Raji (cell line): ENCODE measurements around the gene CSTA.

Experiments
- POLR2A ChIP-seq: IDR thresholded peaks from 2 replicates; pipeline ENCODE4 v1.6.1; 2011; ENCODE audit warnings: low read depth, low read length, control low read depth; ENCODE audit not compliant: insufficient read depth

The CSTA gene

GRCh38 chr3:122314228-122314876, 10.7 kb upstream of the CSTA start:
- TF ChIP-seq POLR2A, result no peak

DNA sequence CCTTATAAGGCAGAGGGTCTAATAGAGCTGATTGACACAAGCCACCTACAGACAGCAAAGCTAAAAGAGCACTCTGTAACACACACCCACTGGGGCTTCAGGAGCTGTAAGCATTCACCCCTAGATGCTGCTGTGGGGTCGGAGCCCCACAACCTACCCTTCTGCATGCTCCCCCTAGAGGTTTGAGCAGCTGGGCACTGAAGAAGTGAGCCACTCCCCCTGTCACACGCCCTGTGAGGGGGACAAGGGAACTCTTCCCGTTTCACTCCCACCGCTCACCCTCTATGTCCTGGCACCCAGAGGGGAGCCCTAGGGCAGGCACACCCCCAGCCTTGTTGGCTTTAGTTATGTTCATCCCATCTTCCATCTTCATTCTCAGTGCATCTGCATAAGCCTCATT, 9.4 kb upstream of the CSTA start:
- TF ChIP-seq POLR2A, result no peak

DNA sequence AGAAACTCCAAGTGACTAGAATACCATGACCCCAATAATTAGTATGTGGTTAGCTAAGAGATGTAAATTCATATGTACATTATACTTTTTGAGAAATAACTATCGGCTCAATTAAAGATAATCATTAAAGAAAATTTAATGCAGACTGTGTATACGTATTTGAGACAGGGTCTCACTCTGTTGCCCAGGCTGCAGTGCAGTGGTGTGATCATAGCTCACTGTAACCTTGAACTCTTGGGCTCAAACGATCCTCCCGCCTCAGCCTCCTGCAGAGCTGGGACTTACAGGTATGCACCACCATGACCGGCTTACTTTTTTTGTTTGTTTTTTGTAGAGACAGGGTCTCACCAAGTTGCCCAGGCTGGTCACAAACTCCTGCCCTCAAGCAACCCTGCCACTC, 8.7 kb upstream of the CSTA start:
- TF ChIP-seq POLR2A, result no peak

DNA sequence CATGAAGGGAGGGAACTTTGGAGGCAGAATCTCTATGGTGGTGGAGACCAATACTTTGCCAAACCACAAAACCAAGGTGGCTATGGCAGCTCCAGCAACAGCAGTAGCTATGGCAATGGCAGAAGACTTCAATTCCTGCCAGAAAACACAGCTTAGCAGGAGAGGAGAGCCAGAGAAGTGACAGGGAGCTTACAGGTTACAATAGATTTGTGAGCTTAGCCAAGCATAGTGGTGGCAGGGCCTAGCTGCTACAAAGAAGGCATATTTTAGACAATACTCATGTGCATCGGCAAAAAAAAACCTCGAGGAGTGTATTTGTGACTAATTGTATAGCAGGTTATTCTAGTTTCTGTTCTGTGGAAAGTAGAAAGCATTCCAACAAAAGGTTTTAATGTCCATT, 6.4 kb upstream of the CSTA start:
- TF ChIP-seq POLR2A, result no peak

DNA sequence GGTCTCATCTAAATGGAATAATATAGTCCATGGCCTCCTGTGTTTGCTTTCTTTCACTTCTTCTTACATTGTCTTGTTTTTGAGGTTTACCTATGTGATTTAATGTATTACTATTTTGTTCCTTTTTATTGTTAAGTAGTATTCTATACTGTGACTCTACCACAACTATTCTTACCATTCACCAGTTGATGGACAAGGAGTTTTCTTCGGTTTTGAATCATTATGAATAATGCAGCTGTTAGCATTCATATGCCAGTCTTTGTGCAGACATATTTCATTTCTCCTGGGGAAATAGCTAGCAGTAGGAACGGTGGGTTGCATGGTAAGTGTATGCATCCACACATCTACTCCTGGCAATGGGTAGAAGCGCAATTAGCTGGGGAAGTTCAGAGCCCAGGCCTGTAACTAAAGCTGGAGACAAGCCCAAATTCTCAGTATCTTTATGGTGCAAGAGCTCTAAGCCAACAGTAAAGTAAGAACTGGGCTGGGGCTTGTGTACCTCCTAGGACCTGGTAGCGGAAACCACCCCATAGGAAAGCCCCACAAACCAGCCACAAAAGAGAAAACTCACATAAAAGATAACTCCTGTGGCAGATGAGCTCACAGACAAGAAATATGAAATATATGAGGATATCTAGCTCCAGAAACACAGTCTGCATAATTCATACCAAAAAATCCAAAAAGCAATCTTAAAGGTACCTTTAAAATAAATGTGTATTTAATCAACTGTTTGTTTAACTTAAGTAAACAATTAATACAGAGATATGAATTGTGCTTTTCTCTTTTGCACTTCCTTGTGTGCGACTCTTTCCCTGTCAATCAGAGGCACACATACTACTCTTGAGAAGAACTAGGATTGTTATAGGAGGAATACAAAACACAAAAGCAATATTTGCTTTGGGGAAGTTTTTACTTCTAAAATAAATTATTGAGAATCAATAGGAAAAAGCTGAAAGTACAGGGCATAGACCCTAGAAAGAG, 2.7 kb upstream of the CSTA start:
- no peak for TF ChIP-seq POLR2A

- TF ChIP-seq POLR2A, result no peak
These were observed 721 bp downstream of the CSTA start for GRCh38 chr3:122325769-122326168.

- TF ChIP-seq POLR2A, result no peak
These were observed 6.8 kb downstream of the CSTA start for GRCh38 chr3:122331886-122332285.

- TF ChIP-seq POLR2A, result no peak
These were observed 7.5 kb downstream of the CSTA start for GRCh38 chr3:122332551-122332950.

GRCh38 chr3:122342803-122343202, 17.8 kb downstream of the CSTA start:
- no peak for TF ChIP-seq POLR2A

- TF ChIP-seq POLR2A, result no peak
These were observed 18.6 kb downstream of the CSTA start for GRCh38 chr3:122343654-122344053.

DNA sequence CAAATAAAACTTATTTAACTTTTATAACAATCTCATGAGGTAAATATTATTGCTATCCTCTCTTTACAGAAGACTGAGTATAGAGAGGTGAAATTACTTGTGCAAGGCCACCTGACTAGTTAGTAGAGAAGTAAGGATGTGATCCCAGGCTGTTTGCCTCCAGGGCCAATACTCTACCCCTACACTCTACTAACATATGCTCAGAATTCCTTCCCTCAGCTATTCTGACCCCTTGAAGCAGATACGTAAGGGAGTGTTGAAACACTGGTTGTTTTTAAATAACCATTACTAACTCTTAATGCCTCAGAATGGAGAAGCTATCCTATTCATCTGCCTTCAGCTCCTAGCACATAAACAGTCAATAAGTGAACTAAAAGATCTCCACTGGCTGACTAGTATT, 24.1 kb downstream of the CSTA start:
- TF ChIP-seq POLR2A, result no peak

DNA sequence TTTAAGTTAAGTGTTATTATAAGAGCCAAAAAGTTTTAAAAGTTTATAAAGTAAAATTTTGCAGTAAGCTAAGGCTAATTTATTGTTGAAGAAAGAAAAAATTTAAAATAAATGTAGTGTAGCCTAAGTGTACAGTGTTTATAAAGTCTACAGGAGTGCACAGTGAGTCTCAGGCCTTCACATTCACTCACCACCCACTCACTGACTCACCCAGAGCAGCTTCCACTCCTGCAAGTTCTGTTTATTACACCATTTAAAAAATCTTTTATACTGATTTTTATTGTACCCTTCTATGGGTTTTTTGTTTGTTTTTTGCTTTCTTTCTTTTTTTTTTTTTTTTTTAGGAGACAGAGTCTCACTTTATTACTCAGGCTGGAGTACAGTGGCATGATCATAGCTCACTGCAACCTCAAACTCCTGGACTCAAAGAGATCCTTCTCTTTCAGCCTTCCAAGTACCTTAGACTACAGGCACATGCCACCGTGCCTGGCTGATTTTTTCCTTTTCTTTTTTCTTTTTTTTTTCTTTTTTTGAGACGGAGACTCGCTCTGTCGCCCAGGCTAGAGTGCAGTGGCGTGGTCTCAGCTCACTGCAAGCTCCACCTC, 25.9 kb downstream of the CSTA start:
- no peak for TF ChIP-seq POLR2A

- TF ChIP-seq POLR2A, result no peak
These were observed 26.6 kb downstream of the CSTA start for GRCh38 chr3:122351612-122352011.

GRCh38 chr3:122353215-122353614, 28.2 kb downstream of the CSTA start:
- no peak for TF ChIP-seq POLR2A

DNA sequence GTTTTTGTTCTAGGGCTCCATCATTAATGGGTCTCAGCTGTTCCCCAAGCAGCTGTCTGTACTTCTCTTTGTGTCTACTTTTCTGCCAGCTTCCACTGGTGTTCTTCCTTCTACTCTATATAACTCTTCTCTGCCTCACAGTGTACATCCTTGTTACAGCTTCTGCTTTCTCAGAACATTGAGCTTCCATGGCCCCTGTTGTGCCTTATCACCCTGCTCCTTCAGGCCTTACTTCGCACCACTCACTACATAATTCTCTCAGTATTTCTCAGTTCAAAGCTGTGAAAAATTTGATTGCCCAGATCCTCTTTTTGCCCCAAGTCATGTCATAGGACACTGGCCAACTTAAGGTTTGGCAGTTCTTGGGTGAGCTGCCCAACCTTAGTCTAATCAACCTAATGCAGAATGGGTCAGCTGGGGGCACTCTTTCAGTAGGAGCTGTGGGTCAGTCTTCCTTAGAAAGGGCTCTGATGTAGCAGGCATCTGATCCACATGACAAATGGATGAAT, 28.9 kb downstream of the CSTA start:
- TF ChIP-seq POLR2A, result no peak

GRCh38 chr3:122355612-122356011, 30.6 kb downstream of the CSTA start:
- no peak for TF ChIP-seq POLR2A

DNA sequence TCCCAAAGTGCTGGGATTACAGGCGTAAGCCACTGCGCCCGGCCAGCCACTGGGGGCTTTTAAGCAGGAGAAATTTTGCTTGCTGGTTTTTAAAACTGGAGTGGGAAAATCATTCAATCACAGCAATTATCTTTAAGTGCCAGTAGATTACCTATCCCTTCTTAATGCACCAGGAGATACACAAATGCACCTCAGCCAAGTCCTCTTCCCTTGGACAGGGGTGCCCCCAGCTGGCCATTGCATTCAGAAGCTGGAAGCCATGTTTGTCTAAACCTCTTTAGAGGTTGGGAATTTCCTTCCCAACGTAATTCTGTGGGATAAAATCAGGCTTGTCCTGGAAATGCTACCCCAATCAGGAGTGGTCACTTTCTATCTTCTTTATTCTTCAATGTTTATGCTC, 31.4 kb downstream of the CSTA start:
- TF ChIP-seq POLR2A, result no peak
